BJ (cell line): ENCODE measurements around the gene HES2. TPM values are rescaled to one million over a fixed set of nuclear protein-coding genes. Genes with fewer than 3 reads are reported as not detected.

ENCODE experiments used
- CTCF ChIA-PET: fragments of 350-600 bp; formaldehyde crosslinking; extraction: SDS; loops from one replicate; lab custom pipeline; 2021; ENCODE audit warnings: antibody characterized with exemption, inconsistent platforms; lab: Yijun Ruan, JAX
- POLR2A ChIA-PET: fragments of 300-600 bp; sonication (Branson Sonifier 250); formaldehyde crosslinking; extraction: SDS; loops from one replicate; lab custom pipeline; 2021; ENCODE audit warnings: antibody characterized with exemption; lab: Charles Lee
- DNase-seq: peaks from one replicate; pipeline ENCODE4 v3.0.0-alpha.2; 2011; ENCODE audit warnings: low read depth
- H3K27me3 ChIP-seq: 2 replicates; pipeline ENCODE4 v1.6.0; 2011; ENCODE audit warnings: low read length; ENCODE audit not compliant: control insufficient read depth, insufficient read depth
- H3K36me3 ChIP-seq: 2 replicates; pipeline ENCODE4 v1.5.1; 2011; ENCODE audit warnings: low read length; ENCODE audit not compliant: control insufficient read depth, insufficient read depth
- H3K4me3 ChIP-seq: 2 replicates; pipeline ENCODE4 v1.5.1; 2011; ENCODE audit warnings: low read depth, mild to moderate bottlenecking, control low read depth, low read length
- polyA plus RNA-seq: library from polyadenylated mRNA; depleted of rRNA; stranded (reverse); fragments of >200 nt; gene quantifications from 2 replicates; pipeline ENCODE4 v1.2.3, GENCODE V29; 2011
- TF ChIP-seq, protein P1 (sequence below): IDR thresholded peaks from 2 replicates; pipeline ENCODE4 v1.5.1; 2011; ENCODE audit warnings: low read depth, mild to moderate bottlenecking, control low read depth, inconsistent platforms, low read length, moderate library complexity; ENCODE audit not compliant: insufficient read depth

HES2 gene
- polyA plus RNA-seq, 1 experiment = not detected

DNA sequence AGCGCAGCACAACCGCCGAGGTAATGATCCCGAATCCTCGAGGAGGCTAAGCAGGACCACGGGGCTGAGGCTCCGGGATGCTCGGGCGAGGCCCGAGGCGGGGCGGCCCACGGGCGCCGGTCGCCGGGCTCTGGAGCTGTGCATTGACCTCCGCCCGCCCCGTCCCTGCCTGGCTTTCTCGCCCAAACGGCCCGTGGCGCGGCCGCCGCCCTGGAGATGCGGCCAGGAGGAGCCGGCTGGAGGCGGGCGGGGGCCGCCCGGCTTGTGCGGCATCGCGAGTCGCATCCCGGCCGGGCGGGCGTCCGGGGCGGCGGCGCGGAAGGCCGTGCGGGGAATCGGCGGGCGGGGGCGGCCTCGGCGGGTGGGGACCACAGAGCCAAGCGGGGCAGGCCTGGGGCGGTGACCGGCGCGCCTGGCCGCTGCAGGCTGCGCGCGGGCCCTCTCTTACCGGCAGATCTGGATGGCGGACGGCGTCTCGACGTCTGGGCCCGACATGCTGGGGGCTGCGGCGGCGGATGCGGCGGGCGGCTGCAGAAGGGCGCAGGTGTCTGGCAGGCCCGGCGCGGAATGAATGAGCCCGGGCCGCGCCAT lies 26.8 kb downstream of the HES2 start:
- CTCF ChIA-PET = interaction anchor here (0.7 to 1.3 kb wide), 5 partner anchors 9 to 98 kb away, joined by 3 to 4 read pairs (median 3); partner anchors contain the start of gene PLEKHG5
- POLR2A ChIA-PET = interaction anchor here (0.6 kb wide), 1 partner anchor 63 kb away, joined by 5 read pairs; no protein-coding TSS in a partner anchor
- Histone ChIP-seq H3K27me3 (no peaks in the 10 kb centered on the region; the same call in 1 of the 2 replicates), H3K4me3 (peak overlapping the region; percentile 72), H3K36me3 (no peaks in the 10 kb centered on the region)
- DNase-seq = no peak
- TF ChIP-seq, protein P1, sequence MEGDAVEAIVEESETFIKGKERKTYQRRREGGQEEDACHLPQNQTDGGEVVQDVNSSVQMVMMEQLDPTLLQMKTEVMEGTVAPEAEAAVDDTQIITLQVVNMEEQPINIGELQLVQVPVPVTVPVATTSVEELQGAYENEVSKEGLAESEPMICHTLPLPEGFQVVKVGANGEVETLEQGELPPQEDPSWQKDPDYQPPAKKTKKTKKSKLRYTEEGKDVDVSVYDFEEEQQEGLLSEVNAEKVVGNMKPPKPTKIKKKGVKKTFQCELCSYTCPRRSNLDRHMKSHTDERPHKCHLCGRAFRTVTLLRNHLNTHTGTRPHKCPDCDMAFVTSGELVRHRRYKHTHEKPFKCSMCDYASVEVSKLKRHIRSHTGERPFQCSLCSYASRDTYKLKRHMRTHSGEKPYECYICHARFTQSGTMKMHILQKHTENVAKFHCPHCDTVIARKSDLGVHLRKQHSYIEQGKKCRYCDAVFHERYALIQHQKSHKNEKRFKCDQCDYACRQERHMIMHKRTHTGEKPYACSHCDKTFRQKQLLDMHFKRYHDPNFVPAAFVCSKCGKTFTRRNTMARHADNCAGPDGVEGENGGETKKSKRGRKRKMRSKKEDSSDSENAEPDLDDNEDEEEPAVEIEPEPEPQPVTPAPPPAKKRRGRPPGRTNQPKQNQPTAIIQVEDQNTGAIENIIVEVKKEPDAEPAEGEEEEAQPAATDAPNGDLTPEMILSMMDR = no peak

DNA sequence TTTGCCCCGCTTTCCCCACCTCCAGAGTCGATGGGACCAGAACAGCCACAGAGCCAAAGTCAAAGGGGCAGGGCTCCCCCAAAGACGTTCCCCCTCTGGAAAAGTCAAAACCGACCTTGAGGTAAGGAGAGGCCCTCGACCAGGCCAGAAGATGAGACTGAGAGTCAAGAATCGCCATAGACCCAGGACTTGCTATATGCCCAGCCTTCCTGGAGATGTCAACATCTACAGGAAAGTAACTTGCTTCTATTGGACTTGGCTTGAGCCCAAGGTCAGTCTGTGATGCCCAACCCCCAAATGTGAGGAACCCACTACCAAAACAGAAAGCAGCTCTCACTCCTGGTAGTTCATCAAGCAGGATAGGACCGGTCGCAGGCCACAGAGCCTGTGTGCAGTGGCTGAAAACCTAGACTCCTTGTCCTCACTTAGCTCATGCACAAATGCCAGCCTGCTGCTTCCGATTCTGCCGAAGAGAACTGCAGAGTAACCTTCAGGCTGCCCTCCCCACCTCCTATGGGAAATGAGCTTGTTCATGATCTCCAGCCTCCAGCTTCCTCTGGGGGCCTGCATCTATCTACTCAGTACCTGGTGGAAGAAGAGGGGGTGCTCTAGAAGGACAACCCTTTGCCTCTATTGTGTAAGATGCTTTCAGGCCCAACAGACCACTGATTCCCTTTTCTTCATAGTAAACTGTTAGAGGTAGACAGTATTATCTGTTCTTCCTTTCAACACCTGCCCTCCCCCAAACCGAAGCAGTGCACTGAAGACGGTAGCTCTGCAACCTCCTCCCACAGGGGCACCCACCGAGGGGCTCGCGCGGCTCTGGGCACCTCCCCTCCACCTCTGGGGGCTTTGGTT lies 27.5 kb downstream of the HES2 start:
- no peak for DNase-seq
- POLR2A ChIA-PET = no interaction called here
- Histone ChIP-seq H3K4me3 (peak overlapping the region; percentile 72), H3K36me3 (no peaks in the 10 kb centered on the region), H3K27me3 (no peaks in the 10 kb centered on the region)
- TF ChIP-seq, protein P1 = no peak
- CTCF ChIA-PET = interaction anchor here (0.7 to 1.3 kb wide), 4 partner anchors 9 to 99 kb away, joined by 3 to 4 read pairs (median 4); partner anchors contain the start of gene PLEKHG5

DNA sequence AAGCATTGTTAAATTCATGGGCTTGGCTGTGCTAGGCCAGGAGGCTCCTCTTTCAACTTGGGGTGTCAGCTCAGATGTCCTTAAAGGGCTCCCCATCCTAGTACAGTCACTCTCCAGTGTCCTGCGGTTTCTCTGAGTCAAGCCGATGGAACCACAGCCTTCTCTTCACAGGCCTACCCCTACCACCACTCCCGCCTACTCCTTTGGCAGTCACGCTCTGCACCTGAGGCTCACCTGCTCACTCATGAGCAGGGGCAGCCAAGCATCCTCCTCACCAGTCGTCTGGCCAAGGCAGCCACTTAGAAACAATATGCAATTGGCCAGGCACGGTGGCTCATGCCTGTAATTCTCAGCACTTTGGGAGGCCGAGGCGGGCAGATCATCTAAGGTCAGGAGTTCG lies 29.7 kb downstream of the HES2 start:
- DNase-seq = no peak
- TF ChIP-seq, protein P1 = no peak
- H3K27me3 ChIP-seq = no peaks in the 10 kb centered on the region
- CTCF ChIA-PET = no interaction called here
- POLR2A ChIA-PET = no interaction called here
- H3K36me3 ChIP-seq = no peaks in the 10 kb centered on the region
- no peak overlapping the region for H3K4me3 ChIP-seq

DNA sequence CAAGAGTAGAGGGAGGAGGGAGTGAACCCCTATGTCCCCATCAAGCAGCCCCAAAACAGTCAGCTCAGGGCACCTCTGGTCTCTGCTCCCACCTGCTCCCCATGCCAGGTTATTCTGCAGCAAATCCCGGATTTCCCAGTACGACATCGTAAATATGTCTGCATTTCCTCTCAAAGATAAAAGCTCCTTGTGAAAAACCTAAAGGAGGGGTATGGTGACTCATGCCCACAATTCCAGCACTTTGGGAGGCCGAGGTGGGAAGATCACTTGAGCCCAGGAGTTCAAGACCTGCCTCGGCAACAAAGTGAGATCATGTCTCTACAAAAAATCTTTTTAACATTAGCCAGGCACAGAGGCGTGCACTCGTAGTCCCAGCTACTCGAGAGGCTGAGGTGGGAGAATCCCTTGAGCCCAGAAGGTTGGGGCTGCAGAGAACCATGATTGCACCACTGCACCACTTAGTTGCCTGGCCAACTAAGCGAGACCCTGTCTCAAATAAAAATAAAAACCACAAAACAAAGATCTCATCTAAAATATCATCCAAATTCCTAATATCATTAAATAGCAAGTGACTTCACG lies 33.3 kb downstream of the HES2 start:
- H3K36me3 ChIP-seq = no peaks in the 10 kb centered on the region
- TF ChIP-seq, protein P1 = no peak
- H3K27me3 ChIP-seq = no peaks in the 10 kb centered on the region
- no peak for DNase-seq
- CTCF ChIA-PET = interaction anchor here (0.7 to 1.2 kb wide), 4 partner anchors 8 to 51 kb away, joined by 3 read pairs; no protein-coding TSS in a partner anchor
- POLR2A ChIA-PET = interaction anchor here (0.6 kb wide), 1 partner anchor 20 kb away, joined by 18 read pairs; no protein-coding TSS in a partner anchor
- no peak overlapping the region for H3K4me3 ChIP-seq
